ENCODE data around the gene UGT2B7.

DNA sequence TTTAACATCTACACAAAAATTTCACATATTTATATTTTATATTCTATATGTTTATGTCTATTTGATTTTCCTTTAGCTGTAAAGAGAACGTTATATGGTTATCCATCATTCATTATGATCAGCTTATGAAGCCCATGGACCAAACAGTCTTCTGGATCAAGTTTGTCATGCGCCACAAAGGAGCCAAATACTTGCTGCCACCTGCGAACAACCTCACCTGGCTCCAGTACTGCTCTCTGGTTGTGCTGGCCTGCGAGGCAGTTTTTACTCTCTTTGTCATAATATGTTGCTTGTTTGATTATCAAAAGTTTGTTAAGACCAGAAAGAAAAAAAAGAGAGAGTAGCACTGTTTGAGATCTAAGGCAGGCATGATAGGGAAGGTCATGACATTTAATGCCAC, 38.2 kb downstream of the UGT2B7 start:
- TF ChIP-seq, protein P1, sequence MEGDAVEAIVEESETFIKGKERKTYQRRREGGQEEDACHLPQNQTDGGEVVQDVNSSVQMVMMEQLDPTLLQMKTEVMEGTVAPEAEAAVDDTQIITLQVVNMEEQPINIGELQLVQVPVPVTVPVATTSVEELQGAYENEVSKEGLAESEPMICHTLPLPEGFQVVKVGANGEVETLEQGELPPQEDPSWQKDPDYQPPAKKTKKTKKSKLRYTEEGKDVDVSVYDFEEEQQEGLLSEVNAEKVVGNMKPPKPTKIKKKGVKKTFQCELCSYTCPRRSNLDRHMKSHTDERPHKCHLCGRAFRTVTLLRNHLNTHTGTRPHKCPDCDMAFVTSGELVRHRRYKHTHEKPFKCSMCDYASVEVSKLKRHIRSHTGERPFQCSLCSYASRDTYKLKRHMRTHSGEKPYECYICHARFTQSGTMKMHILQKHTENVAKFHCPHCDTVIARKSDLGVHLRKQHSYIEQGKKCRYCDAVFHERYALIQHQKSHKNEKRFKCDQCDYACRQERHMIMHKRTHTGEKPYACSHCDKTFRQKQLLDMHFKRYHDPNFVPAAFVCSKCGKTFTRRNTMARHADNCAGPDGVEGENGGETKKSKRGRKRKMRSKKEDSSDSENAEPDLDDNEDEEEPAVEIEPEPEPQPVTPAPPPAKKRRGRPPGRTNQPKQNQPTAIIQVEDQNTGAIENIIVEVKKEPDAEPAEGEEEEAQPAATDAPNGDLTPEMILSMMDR (IDR thresholded peaks at IDR 0.05): no peak
- TF ChIP-seq POLR2A (IDR thresholded peaks at IDR 0.05): no peak
